HepG2 (cell line): ENCODE results near the gene SERPINF2. TPM values are rescaled to one million over a fixed set of nuclear protein-coding genes. Genes with fewer than 3 reads are reported as not detected.
A peak's percentile ranks its signal among the peaks of the same experiment; 100 is the strongest.

Source experiments
- EHMT2 ChIP-seq: fragments of 200-600 bp; sonication (generic); IDR thresholded peaks from 2 replicates; pipeline ENCODE4 v1.7.0; 2017; ENCODE audit warnings: antibody characterized with exemption, low read depth, low read length, borderline replicate concordance
- EZH2 ChIP-seq: conservative IDR thresholded peaks from 2 replicates; pipeline ENCODE4 v1.6.1; 2012; ENCODE audit warnings: mild to moderate bottlenecking, low read depth, low read length, moderate library complexity
- MAF1 ChIP-seq: sonication (generic); formaldehyde crosslinking; IDR thresholded peaks from 2 replicates; pipeline ENCODE4 v1.5.0; 2020; ENCODE audit warnings: missing genetic modification reagents, borderline replicate concordance
- MAFK ChIP-seq, 2 experiments: IDR thresholded peaks in 1 of 2; conservative IDR thresholded peaks in 1 of 2; 2 replicates each; pipeline ENCODE4 v1.6.1; 2011; ENCODE audit warnings: improper control_type of control experiment in 2 of 2, low read length in 2 of 2
- MYC ChIP-seq: sonication (generic); formaldehyde crosslinking; IDR thresholded peaks from 2 replicates; pipeline ENCODE4 v1.9.0; 2021; ENCODE audit warnings: missing genetic modification reagents, borderline replicate concordance
- NCOR1 ChIP-seq: fragments of 200-600 bp; sonication (generic); IDR thresholded peaks from 2 replicates; pipeline ENCODE4 v1.7.0; 2017; ENCODE audit warnings: antibody characterized with exemption, low read length, borderline replicate concordance
- NR2F1 ChIP-seq, 2 experiments: fragments of 450-650 bp in 1 of 2; formaldehyde crosslinking in 1 of 2; IDR thresholded peaks; 2 replicates each; pipeline versions ENCODE4 v1.5.0 to v1.6.1; 2016 to 2020; ENCODE audit warnings: mild to moderate bottlenecking in 1 of 2, missing compliant biosample characterization in 1 of 2, missing genetic modification reagents in 1 of 2, moderate library complexity in 1 of 2
- NRL ChIP-seq: sonication (generic); formaldehyde crosslinking; IDR thresholded peaks from 2 replicates; pipeline ENCODE4 v1.5.0; 2020; ENCODE audit warnings: missing genetic modification reagents, mild to moderate bottlenecking, moderate library complexity, borderline replicate concordance
- ZNF205 ChIP-seq: IDR thresholded peaks from 2 replicates; pipeline ENCODE4 v1.6.1; 2018; ENCODE audit warnings: missing biosample characterization, missing genetic modification reagents
- ZNF501 ChIP-seq: sonication (generic); formaldehyde crosslinking; IDR thresholded peaks from 2 replicates; pipeline ENCODE4 v1.5.1; 2020; ENCODE audit warnings: mild to moderate bottlenecking, moderate library complexity, missing genetic modification reagents
- polyA plus RNA-seq, 8 experiments: library from polyadenylated mRNA; depleted of rRNA in 3 of 8; stranded (reverse) in 7 of 8; unstranded in 1 of 8; fragments of >200 nt; fragmentation: Illumina TruSeq in 4 of 8; extraction: Trizol in 4 of 8; gene quantifications; 2 replicates each; pipeline versions ENCODE4 v1.2.1 to v1.2.3, GENCODE V29; 2011 to 2016; ENCODE audit warnings: low read depth in 4 of 8, missing spikeins in 1 of 8, mixed read lengths in 1 of 8; ENCODE audit not compliant: insufficient read depth in 1 of 8
- total RNA-seq, 5 experiments: library from RNA; depleted of rRNA; stranded (reverse); fragments of >200 nt; fragmentation: Illumina TruSeq; extraction: Trizol; gene quantifications; 2 replicates each; pipeline ENCODE4 v1.2.3, GENCODE V29; 2016; ENCODE audit warnings: low read depth in 1 of 5
- TF ChIP-seq, protein P1 (sequence below): sonication (generic); formaldehyde crosslinking; IDR thresholded peaks from 2 replicates; pipeline ENCODE4 v1.4.0; 2020; ENCODE audit warnings: missing genetic modification reagents, borderline replicate concordance
- TF ChIP-seq, protein P2 (sequence below): sonication (generic); formaldehyde crosslinking; IDR thresholded peaks from 2 replicates; pipeline ENCODE4 v1.4.0; 2020; ENCODE audit warnings: missing genetic modification reagents, borderline replicate concordance
- TF ChIP-seq, protein P3 (sequence below): sonication (generic); formaldehyde crosslinking; IDR thresholded peaks from 2 replicates; pipeline ENCODE4 v1.4.0; 2020; ENCODE audit warnings: missing genetic modification reagents
- TF ChIP-seq, protein P4 (sequence below): sonication (generic); formaldehyde crosslinking; IDR thresholded peaks from 2 replicates; pipeline ENCODE4 v1.4.0; 2020; ENCODE audit warnings: mild to moderate bottlenecking, missing genetic modification reagents

The SERPINF2 gene
- total and polyA plus RNA-seq, 2 of the 13 experiments (the other 11 are each of a cell fraction or from before 2014, with no cell fraction given), result 309 to 548 TPM

- TF ChIP-seq EZH2, result no peak
- peak; percentile 37 to 56; a peak in 1 of 4 replicates for TF ChIP-seq NR2F1 (CRISPR knock-in tag; IDR thresholded peaks at IDR 0.05)
- TF ChIP-seq, protein P1, sequence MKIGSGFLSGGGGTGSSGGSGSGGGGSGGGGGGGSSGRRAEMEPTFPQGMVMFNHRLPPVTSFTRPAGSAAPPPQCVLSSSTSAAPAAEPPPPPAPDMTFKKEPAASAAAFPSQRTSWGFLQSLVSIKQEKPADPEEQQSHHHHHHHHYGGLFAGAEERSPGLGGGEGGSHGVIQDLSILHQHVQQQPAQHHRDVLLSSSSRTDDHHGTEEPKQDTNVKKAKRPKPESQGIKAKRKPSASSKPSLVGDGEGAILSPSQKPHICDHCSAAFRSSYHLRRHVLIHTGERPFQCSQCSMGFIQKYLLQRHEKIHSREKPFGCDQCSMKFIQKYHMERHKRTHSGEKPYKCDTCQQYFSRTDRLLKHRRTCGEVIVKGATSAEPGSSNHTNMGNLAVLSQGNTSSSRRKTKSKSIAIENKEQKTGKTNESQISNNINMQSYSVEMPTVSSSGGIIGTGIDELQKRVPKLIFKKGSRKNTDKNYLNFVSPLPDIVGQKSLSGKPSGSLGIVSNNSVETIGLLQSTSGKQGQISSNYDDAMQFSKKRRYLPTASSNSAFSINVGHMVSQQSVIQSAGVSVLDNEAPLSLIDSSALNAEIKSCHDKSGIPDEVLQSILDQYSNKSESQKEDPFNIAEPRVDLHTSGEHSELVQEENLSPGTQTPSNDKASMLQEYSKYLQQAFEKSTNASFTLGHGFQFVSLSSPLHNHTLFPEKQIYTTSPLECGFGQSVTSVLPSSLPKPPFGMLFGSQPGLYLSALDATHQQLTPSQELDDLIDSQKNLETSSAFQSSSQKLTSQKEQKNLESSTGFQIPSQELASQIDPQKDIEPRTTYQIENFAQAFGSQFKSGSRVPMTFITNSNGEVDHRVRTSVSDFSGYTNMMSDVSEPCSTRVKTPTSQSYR, result peak; percentile 24; the same call in 1 of the 2 replicates
- peak; percentile 69 for TF ChIP-seq ZNF501
- TF ChIP-seq, protein P2, sequence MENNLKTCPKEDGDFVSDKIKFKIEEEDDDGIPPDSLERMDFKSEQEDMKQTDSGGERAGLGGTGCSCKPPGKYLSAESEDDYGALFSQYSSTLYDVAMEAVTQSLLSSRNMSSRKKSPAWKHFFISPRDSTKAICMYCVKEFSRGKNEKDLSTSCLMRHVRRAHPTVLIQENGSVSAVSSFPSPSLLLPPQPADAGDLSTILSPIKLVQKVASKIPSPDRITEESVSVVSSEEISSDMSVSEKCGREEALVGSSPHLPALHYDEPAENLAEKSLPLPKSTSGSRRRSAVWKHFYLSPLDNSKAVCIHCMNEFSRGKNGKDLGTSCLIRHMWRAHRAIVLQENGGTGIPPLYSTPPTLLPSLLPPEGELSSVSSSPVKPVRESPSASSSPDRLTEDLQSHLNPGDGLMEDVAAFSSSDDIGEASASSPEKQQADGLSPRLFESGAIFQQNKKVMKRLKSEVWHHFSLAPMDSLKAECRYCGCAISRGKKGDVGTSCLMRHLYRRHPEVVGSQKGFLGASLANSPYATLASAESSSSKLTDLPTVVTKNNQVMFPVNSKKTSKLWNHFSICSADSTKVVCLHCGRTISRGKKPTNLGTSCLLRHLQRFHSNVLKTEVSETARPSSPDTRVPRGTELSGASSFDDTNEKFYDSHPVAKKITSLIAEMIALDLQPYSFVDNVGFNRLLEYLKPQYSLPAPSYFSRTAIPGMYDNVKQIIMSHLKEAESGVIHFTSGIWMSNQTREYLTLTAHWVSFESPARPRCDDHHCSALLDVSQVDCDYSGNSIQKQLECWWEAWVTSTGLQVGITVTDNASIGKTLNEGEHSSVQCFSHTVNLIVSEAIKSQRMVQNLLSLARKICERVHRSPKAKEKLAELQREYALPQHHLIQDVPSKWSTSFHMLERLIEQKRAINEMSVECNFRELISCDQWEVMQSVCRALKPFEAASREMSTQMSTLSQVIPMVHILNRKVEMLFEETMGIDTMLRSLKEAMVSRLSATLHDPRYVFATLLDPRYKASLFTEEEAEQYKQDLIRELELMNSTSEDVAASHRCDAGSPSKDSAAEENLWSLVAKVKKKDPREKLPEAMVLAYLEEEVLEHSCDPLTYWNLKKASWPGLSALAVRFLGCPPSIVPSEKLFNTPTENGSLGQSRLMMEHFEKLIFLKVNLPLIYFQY (CRISPR knock-in tag), result 0 out of 2 replicates have a peak, but pooled peaks have one; percentile 25
- peak; percentile 15; the same call in 1 of the 2 replicates for TF ChIP-seq MYC (CRISPR knock-in tag)
- TF ChIP-seq MAFK (conservative IDR thresholded peaks at IDR 0.05 in 1 of 2, IDR thresholded peaks at IDR 0.05 in 1 of 2; ENCODE audit: low read length in 2 of 2), result no peak
- TF ChIP-seq ZNF205 (CRISPR knock-in tag), result 0 out of 2 replicates have a peak, but pooled peaks have one; percentile 31
- no peak for TF ChIP-seq NRL (CRISPR knock-in tag)
- TF ChIP-seq, protein P3, sequence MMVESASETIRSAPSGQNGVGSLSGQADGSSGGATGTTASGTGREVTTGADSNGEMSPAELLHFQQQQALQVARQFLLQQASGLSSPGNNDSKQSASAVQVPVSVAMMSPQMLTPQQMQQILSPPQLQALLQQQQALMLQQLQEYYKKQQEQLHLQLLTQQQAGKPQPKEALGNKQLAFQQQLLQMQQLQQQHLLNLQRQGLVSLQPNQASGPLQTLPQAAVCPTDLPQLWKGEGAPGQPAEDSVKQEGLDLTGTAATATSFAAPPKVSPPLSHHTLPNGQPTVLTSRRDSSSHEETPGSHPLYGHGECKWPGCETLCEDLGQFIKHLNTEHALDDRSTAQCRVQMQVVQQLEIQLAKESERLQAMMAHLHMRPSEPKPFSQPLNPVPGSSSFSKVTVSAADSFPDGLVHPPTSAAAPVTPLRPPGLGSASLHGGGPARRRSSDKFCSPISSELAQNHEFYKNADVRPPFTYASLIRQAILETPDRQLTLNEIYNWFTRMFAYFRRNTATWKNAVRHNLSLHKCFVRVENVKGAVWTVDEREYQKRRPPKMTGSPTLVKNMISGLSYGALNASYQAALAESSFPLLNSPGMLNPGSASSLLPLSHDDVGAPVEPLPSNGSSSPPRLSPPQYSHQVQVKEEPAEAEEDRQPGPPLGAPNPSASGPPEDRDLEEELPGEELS (CRISPR knock-in tag), result 0 out of 2 replicates have a peak, but pooled peaks have one; percentile 9
- 0 out of 2 replicates have a peak, but pooled peaks have one; percentile 38 for TF ChIP-seq MAF1 (CRISPR knock-in tag)
- TF ChIP-seq, protein P4, sequence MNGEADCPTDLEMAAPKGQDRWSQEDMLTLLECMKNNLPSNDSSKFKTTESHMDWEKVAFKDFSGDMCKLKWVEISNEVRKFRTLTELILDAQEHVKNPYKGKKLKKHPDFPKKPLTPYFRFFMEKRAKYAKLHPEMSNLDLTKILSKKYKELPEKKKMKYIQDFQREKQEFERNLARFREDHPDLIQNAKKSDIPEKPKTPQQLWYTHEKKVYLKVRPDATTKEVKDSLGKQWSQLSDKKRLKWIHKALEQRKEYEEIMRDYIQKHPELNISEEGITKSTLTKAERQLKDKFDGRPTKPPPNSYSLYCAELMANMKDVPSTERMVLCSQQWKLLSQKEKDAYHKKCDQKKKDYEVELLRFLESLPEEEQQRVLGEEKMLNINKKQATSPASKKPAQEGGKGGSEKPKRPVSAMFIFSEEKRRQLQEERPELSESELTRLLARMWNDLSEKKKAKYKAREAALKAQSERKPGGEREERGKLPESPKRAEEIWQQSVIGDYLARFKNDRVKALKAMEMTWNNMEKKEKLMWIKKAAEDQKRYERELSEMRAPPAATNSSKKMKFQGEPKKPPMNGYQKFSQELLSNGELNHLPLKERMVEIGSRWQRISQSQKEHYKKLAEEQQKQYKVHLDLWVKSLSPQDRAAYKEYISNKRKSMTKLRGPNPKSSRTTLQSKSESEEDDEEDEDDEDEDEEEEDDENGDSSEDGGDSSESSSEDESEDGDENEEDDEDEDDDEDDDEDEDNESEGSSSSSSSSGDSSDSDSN (CRISPR knock-in tag), result peak; percentile 71; the same call in 1 of the 2 replicates
- peak; percentile 20; the same call in 1 of the 2 replicates for TF ChIP-seq NCOR1
- TF ChIP-seq EHMT2, result no peak
Measured at GRCh38 chr17:1709971-1710806, 32.5 kb upstream of the SERPINF2 start, which contains the start of gene TLCD2 (continued).
